HG03139 (cell line): Measurements from ENCODE around the gene SLC8B1.
"Not testable (repeated sequence)": the region's sequence is repeated elsewhere in the genome, so short reads cannot be mapped to it uniquely, and the experiment has no call there.

ENCODE experiments used
- ATAC-seq: cut with Tn5 transposase; IDR thresholded peaks from one replicate; pipeline ENCODE4 v1.9.1; 2021; ENCODE audit not compliant: unreplicated experiment

Gene SLC8B1

GRCh38 chr12:113358381-113359132 lies 23.6 kb upstream of the SLC8B1 start, which contains the start of gene PLBD2:
PLBD2 (plus strand) TSS chr12:113358587; CDS start chr12:113358601, 14 bp downstream.
- peak; percentile 88 for ATAC-seq

GRCh38 chr12:113354192-113354591 lies 19.3 kb upstream of the SLC8B1 start:
- not testable (repeated sequence) for ATAC-seq

- ATAC-seq, result no peak
These were observed 16.2 kb upstream of the SLC8B1 start for GRCh38 chr12:113351089-113351488.

- no peak for ATAC-seq
These were observed 14.1 kb upstream of the SLC8B1 start for GRCh38 chr12:113348849-113349536.

GRCh38 chr12:113347892-113348291 lies 13.0 kb upstream of the SLC8B1 start:
- ATAC-seq, result no peak

GRCh38 chr12:113347107-113347506 lies 12.2 kb upstream of the SLC8B1 start:
- no peak for ATAC-seq

- ATAC-seq, result no peak
These were observed 11.4 kb upstream of the SLC8B1 start for GRCh38 chr12:113346353-113346752.

- no peak for ATAC-seq
These were observed 10.4 kb upstream of the SLC8B1 start for GRCh38 chr12:113345318-113345717.

- no peak for ATAC-seq
These were observed 6.6 kb upstream of the SLC8B1 start for GRCh38 chr12:113341535-113341934.

GRCh38 chr12:113340061-113340460 lies 5.2 kb upstream of the SLC8B1 start:
- ATAC-seq, result no peak

- ATAC-seq, result no peak
These were observed 4.6 kb upstream of the SLC8B1 start for GRCh38 chr12:113339540-113339939.

- ATAC-seq, result peak; percentile 5
These were observed 778 bp downstream of the SLC8B1 start for GRCh38 chr12:113333877-113334785.

- no peak for ATAC-seq
These were observed 1.5 kb downstream of the SLC8B1 start for GRCh38 chr12:113333418-113333750.

- ATAC-seq, result no peak
These were observed 2.1 kb downstream of the SLC8B1 start for GRCh38 chr12:113332688-113333417.

GRCh38 chr12:113330505-113330904 lies 4.4 kb downstream of the SLC8B1 start:
- no peak for ATAC-seq

GRCh38 chr12:113329791-113330417 lies 5.0 kb downstream of the SLC8B1 start:
- no peak for ATAC-seq

- ATAC-seq, result no peak
These were observed 5.7 kb downstream of the SLC8B1 start for GRCh38 chr12:113329022-113329790.

GRCh38 chr12:113328368-113328889 lies 6.5 kb downstream of the SLC8B1 start:
- ATAC-seq, result no peak

- ATAC-seq, result no peak
These were observed 8.0 kb downstream of the SLC8B1 start for GRCh38 chr12:113326775-113327395.
